ENCODE measurements around the gene CACNA2D3.

- no peak for TF ChIP-seq RAD21 (conservative IDR thresholded peaks at IDR 0.05 in 1 of 2, IDR thresholded peaks at IDR 0.05 in 1 of 2)
- TF ChIP-seq POLR2A (IDR thresholded peaks at IDR 0.05; ENCODE audit: low read length): no peak
- TF ChIP-seq, protein P1, sequence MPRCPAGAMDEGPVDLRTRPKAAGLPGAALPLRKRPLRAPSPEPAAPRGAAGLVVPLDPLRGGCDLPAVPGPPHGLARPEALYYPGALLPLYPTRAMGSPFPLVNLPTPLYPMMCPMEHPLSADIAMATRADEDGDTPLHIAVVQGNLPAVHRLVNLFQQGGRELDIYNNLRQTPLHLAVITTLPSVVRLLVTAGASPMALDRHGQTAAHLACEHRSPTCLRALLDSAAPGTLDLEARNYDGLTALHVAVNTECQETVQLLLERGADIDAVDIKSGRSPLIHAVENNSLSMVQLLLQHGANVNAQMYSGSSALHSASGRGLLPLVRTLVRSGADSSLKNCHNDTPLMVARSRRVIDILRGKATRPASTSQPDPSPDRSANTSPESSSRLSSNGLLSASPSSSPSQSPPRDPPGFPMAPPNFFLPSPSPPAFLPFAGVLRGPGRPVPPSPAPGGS (IDR thresholded peaks at IDR 0.05): no peak
- no peak for TF ChIP-seq CTCF (IDR thresholded peaks at IDR 0.05)
- TF ChIP-seq MAX (IDR thresholded peaks at IDR 0.05): no peak
- no peak for TF ChIP-seq HDAC2 (IDR thresholded peaks at IDR 0.05)
Measured at GRCh38 chr3:54171509-54171908, 49.2 kb downstream of the CACNA2D3 start.

Measured in A549 (cell line).